ENCODE results near the gene HNRNPK. TPM values are rescaled to one million over a fixed set of nuclear protein-coding genes. Genes with fewer than 3 reads are reported as not detected.

HNRNPK gene
- total and polyA plus RNA-seq, 2 of the 4 experiments (the other 2 are of a cell fraction): 422 to 458 TPM

DNA sequence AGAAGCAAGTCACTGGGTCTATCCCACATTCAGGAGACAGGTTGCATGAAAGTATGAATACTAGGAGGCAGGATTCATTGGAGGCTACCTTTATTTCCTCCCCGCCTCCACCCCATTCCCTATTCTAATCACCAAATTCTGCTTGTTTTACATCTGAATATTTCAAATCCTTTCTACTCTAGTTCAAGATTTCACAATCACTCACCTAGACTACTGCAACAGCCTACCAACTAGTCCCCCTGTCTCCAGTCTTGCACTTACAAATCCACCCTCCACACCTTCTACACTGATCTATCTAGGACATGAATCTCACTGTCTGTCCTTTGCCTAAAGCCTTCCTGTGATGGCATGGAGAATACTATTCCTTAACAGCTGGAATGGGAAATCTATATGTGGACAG is 52.4 kb downstream of the HNRNPK start:
- Histone ChIP-seq H3K27ac (ENCODE audit: insufficient read depth, low read length) (no peak overlapping the region), H3K9me3 (ENCODE audit: control insufficient read depth, insufficient read depth, low read length) (no peaks in the 10 kb centered on the region), H3K36me3 (ENCODE audit: control insufficient read depth, insufficient read depth, low read length) (no peaks in the 10 kb centered on the region), H2BK20ac (ENCODE audit: low read depth, low read length) (no peak overlapping the region), H2BK5ac (ENCODE audit: low read depth, low read length, poor library complexity, severe bottlenecking) (no peak overlapping the region), H2AFZ (replicated peaks; ENCODE audit: low read length, poor library complexity) (no peak overlapping the region), H2AK5ac (ENCODE audit: low read depth, low read length) (no peak overlapping the region), H4K91ac (ENCODE audit: insufficient read depth, low read depth, low read length) (no peak overlapping the region), H3K9ac (ENCODE audit: low read depth, low read length) (no peak overlapping the region), H2BK15ac (ENCODE audit: low read depth, low read length) (no peak overlapping the region), H3K79me1 (ENCODE audit: low read depth in 1 of 2, low read length in 2 of 2) (no peaks in the 10 kb centered on the region), H3K4me2 (ENCODE audit: low read depth, low read length) (no peak overlapping the region), H2BK120ac (ENCODE audit: low read depth, low read length) (no peak overlapping the region), H4K8ac (ENCODE audit: low read depth in 2 of 2, low read length in 2 of 2) (no peak overlapping the region), H3K14ac (replicated peaks; ENCODE audit: low read depth, low read length) (no peak overlapping the region), H2AK9ac (replicated peaks; ENCODE audit: low read depth, low read length, poor library complexity) (no peak overlapping the region), H3K27me3 (ENCODE audit: control insufficient read depth, insufficient read depth, low read length) (no peaks in the 10 kb centered on the region), H3K18ac (ENCODE audit: low read depth, low read length) (no peak overlapping the region), H3K4ac (ENCODE audit: low read depth, low read length) (no peak overlapping the region), H3K9me1 (ENCODE audit: insufficient read depth, low read length) (no peaks in the 10 kb centered on the region; the same call in 1 of the 2 replicates), H3K4me3 (ENCODE audit: insufficient read depth, low read depth, low read length) (no peak overlapping the region), H3K4me1 (ENCODE audit: control insufficient read depth, insufficient read depth, low read length) (no peaks in the 10 kb centered on the region), H4K20me1 (ENCODE audit: insufficient read depth, low read length) (no peaks in the 10 kb centered on the region), H4K5ac (ENCODE audit: low read depth, low read length) (no peak overlapping the region), H3K56ac (ENCODE audit: extremely low read depth, insufficient read depth, low read length) (no peak overlapping the region), H3K23ac (ENCODE audit: low read depth, low read length) (no peak overlapping the region)
- BruUV-seq (replicated peaks): no TSS peak
- dilution Hi-C loops (cut with HindIII; ENCODE audit: low sequenced_read_pairs, unreplicated experiment): no loop called here
- DNase-seq: no peak
- CTCF ChIA-PET: no interaction called here
- 100% methylated on average over 1 of the region's 1 CpG for WGBS, 2 experiments (ENCODE audit: extremely low coverage in 2 of 2, insufficient read length in 1 of 2)
- intact Hi-C loops (cut with micrococcal nuclease): no loop called here
- ATAC-seq (ENCODE audit: low read depth): no peak
- POLR2A ChIA-PET (ENCODE audit: unreplicated experiment): no interaction called here
- TF ChIP-seq CEBPB (IDR thresholded peaks at IDR 0.05; ENCODE audit: low read depth, low read length): peak; percentile 59
- TF ChIP-seq, protein P1, sequence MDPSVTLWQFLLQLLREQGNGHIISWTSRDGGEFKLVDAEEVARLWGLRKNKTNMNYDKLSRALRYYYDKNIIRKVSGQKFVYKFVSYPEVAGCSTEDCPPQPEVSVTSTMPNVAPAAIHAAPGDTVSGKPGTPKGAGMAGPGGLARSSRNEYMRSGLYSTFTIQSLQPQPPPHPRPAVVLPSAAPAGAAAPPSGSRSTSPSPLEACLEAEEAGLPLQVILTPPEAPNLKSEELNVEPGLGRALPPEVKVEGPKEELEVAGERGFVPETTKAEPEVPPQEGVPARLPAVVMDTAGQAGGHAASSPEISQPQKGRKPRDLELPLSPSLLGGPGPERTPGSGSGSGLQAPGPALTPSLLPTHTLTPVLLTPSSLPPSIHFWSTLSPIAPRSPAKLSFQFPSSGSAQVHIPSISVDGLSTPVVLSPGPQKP (IDR thresholded peaks at IDR 0.05; ENCODE audit: borderline replicate concordance, low read depth, low read length): no peak
- in situ Hi-C loops (cut with MboI; ENCODE audit: low sequenced_read_pairs): no loop called here

Data from IMR-90 (cell line).